COLO829 (cell line): ENCODE data around the gene P2RX6.
"Not testable (repeated sequence)": the region's sequence is repeated elsewhere in the genome, so short reads cannot be mapped to it uniquely, and the experiment has no call there.

Experiments
- DNase-seq: peaks from one replicate; pipeline ENCODE4 v3.0.0; 2012; ENCODE audit warnings: low spot score

Gene P2RX6

GRCh38 chr22:21031545-21032036 lies 16.6 kb downstream of the P2RX6 start:
- DNase-seq: no peak

- no peak for DNase-seq
Observed at GRCh38 chr22:21032037-21032867, 17.3 kb downstream of the P2RX6 start, which contains the start of gene SLC7A4. Gene SLC7A4 (minus strand): TSS chr22:21032561. CDS start chr22:21031812, 749 bp downstream.

- no peak for DNase-seq
Observed at GRCh38 chr22:21032868-21033688, 18.1 kb downstream of the P2RX6 start.

- DNase-seq: no peak
Observed at GRCh38 chr22:21033895-21034294, 18.9 kb downstream of the P2RX6 start.

GRCh38 chr22:21034989-21035388 lies 20.0 kb downstream of the P2RX6 start:
- no peak for DNase-seq

- no peak for DNase-seq
Observed at GRCh38 chr22:21038405-21038804, 23.4 kb downstream of the P2RX6 start.

GRCh38 chr22:21039158-21039557 lies 24.2 kb downstream of the P2RX6 start:
- not testable (repeated sequence) for DNase-seq

- DNase-seq: no peak
Observed at GRCh38 chr22:21041937-21042336, 27.0 kb downstream of the P2RX6 start.

- no peak for DNase-seq
Observed at GRCh38 chr22:21042978-21043859, 28.3 kb downstream of the P2RX6 start.

- no peak for DNase-seq
Observed at GRCh38 chr22:21043860-21044535, 29.0 kb downstream of the P2RX6 start.

- DNase-seq: no peak
Observed at GRCh38 chr22:21044931-21045584, 30.1 kb downstream of the P2RX6 start.

- DNase-seq: peak; percentile 98
Observed at GRCh38 chr22:21045585-21046294, 30.8 kb downstream of the P2RX6 start, which contains the start of gene LRRC74B. Gene LRRC74B (plus strand): TSS chr22:21045946. CDS start chr22:21045987, 41 bp downstream.

- no peak for DNase-seq
Observed at GRCh38 chr22:21047035-21047661, 32.2 kb downstream of the P2RX6 start.

- no peak for DNase-seq
Observed at GRCh38 chr22:21047730-21048129, 32.8 kb downstream of the P2RX6 start.

- not testable (repeated sequence) for DNase-seq
Observed at GRCh38 chr22:21048448-21048847, 33.5 kb downstream of the P2RX6 start.

- DNase-seq: not testable (repeated sequence)
Observed at GRCh38 chr22:21048965-21049364, 34.0 kb downstream of the P2RX6 start.

- no peak for DNase-seq
Observed at GRCh38 chr22:21051145-21051830, 36.3 kb downstream of the P2RX6 start.

GRCh38 chr22:21051831-21052400 lies 37.0 kb downstream of the P2RX6 start:
- DNase-seq: no peak
